OCI-LY7 (cell line): ENCODE measurements around the gene ERCC5.

Experiments used
- EZH2phosphoT487 ChIP-seq: fragments of 200-600 bp; sonication (generic); IDR thresholded peaks from 2 replicates; pipeline ENCODE4 v1.6.1; 2018; ENCODE audit warnings: low read depth, borderline replicate concordance, mild to moderate bottlenecking, mixed run types, antibody characterized with exemption, low read length, moderate library complexity, mixed read lengths
- TF ChIP-seq, protein P1 (sequence below): fragments of 200-600 bp; sonication (generic); conservative IDR thresholded peaks from 2 replicates; pipeline ENCODE4 v1.5.1; 2014; ENCODE audit warnings: mild to moderate bottlenecking, antibody characterized with exemption, low read length, moderate library complexity, mixed read lengths

DNA sequence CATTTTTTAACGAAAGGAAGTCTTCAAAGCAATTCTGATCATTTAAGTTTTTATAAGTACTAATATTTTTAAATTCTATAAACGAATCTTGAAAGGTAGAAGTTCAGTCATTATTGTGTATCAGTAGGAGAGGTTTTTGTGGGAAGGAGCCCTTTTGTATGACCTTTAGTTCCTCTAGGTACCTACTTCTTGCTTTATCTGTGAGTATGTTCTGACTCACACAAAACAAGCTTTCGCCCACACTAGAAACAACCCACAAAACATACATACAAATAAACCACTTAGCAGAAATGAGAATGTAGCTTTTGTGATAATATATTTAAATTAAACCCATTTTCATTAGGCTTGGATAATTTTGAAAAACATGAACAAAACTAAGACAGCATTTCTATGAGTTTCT lies 27.8 kb downstream of the ERCC5 start:
- TF ChIP-seq, protein P1, sequence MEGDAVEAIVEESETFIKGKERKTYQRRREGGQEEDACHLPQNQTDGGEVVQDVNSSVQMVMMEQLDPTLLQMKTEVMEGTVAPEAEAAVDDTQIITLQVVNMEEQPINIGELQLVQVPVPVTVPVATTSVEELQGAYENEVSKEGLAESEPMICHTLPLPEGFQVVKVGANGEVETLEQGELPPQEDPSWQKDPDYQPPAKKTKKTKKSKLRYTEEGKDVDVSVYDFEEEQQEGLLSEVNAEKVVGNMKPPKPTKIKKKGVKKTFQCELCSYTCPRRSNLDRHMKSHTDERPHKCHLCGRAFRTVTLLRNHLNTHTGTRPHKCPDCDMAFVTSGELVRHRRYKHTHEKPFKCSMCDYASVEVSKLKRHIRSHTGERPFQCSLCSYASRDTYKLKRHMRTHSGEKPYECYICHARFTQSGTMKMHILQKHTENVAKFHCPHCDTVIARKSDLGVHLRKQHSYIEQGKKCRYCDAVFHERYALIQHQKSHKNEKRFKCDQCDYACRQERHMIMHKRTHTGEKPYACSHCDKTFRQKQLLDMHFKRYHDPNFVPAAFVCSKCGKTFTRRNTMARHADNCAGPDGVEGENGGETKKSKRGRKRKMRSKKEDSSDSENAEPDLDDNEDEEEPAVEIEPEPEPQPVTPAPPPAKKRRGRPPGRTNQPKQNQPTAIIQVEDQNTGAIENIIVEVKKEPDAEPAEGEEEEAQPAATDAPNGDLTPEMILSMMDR: no peak
- TF ChIP-seq EZH2phosphoT487: no peak
